ENCODE data around the gene RYR2. TPM values are rescaled to one million over a fixed set of nuclear protein-coding genes. Genes with fewer than 3 reads are reported as not detected.
A peak's percentile ranks its signal among the peaks of the same experiment; 100 is the strongest.

RYR2 gene
- total RNA-seq, 1 experiment from 2014 or later = 3.4 TPM

DNA sequence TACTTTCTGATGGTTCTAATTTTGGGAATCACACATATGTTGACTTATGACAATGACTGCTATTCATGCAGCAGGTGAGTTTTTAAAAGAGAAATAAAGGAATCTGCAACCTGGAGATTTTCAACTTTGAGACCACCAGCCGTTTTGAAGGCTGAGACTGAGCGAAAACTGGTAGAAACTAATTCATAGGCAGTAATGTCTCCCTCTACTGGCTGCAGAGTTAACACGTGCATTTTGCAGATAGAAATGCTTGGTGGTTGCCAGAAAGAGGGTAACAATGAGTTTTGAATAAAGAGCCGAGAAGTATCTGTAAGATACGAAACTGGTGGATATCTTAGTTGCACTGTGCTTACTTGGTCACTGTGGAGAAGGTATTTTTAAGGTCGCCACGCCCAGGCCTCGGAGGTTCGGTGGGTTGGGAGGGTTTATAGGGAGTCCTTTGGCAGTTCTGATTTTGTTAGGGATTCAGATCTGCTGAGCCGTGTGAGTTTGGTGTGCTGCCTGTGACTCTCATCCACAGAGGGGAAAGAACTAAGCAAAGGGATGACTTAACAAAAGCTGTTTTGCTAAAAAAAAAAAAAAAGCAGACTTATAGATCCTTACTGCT lies 83.0 kb downstream of the RYR2 start:
- H3K79me2 ChIP-seq (ENCODE audit: insufficient read depth, low read length) = no peaks in the 10 kb centered on the region
- DNase-seq = no peak
- TF ChIP-seq, protein P1, sequence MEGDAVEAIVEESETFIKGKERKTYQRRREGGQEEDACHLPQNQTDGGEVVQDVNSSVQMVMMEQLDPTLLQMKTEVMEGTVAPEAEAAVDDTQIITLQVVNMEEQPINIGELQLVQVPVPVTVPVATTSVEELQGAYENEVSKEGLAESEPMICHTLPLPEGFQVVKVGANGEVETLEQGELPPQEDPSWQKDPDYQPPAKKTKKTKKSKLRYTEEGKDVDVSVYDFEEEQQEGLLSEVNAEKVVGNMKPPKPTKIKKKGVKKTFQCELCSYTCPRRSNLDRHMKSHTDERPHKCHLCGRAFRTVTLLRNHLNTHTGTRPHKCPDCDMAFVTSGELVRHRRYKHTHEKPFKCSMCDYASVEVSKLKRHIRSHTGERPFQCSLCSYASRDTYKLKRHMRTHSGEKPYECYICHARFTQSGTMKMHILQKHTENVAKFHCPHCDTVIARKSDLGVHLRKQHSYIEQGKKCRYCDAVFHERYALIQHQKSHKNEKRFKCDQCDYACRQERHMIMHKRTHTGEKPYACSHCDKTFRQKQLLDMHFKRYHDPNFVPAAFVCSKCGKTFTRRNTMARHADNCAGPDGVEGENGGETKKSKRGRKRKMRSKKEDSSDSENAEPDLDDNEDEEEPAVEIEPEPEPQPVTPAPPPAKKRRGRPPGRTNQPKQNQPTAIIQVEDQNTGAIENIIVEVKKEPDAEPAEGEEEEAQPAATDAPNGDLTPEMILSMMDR (conservative IDR thresholded peaks at IDR 0.05) = peak; percentile 84
- H3K27me3 Mint-ChIP-seq (ENCODE audit: low read depth) = no peaks in the 10 kb centered on the region
- peaks cover 18 to 30% (median 22%) of the 10 kb centered on the region in 3 experiments for H3K36me3 Mint-ChIP-seq (ENCODE audit: insufficient read depth in 1 of 3, low read depth in 3 of 3)
- no peak overlapping the region for H4K8ac ChIP-seq (replicated peaks; ENCODE audit: insufficient read length, low read depth, low read length)
- H2BK120ac ChIP-seq (ENCODE audit: low read depth, low read length, poor library complexity, severe bottlenecking) = no peak overlapping the region
- peaks cover 21 to 27% of the 10 kb centered on the region in 2 experiments for H3K9me3 Mint-ChIP-seq
- no peak overlapping the region for H3K9ac ChIP-seq (ENCODE audit: extremely low read depth, insufficient read length, low read length)
- no peak overlapping the region for H4K5ac ChIP-seq (ENCODE audit: insufficient read length, low read depth, low read length)
- H2AK5ac ChIP-seq (ENCODE audit: insufficient read length, low read length) = no peak overlapping the region
- no peaks in the 10 kb centered on the region for H3K79me1 ChIP-seq (ENCODE audit: insufficient read depth, low read depth, low read length, poor library complexity, severe bottlenecking)
- H3K23ac ChIP-seq (ENCODE audit: insufficient read length, low read depth, low read length) = no peak overlapping the region
- H3K56ac ChIP-seq (ENCODE audit: insufficient read length, low read depth, low read length) = no peak overlapping the region
- H2BK15ac ChIP-seq (ENCODE audit: low read depth, low read length) = no peak overlapping the region
- H3K27ac ChIP-seq (ENCODE audit: insufficient read length, low read depth, low read length) = no peak overlapping the region
- H3K4me2 ChIP-seq (ENCODE audit: insufficient read depth, insufficient read length, low read length) = no peak overlapping the region
- H3K4me1 ChIP-seq (ENCODE audit: insufficient read depth, low read length) = no peaks in the 10 kb centered on the region
- no peak overlapping the region for H3K18ac ChIP-seq (ENCODE audit: insufficient read length, low read depth, low read length)
- no peak overlapping the region for H4K91ac ChIP-seq (ENCODE audit: insufficient read length, low read depth, low read length)
- H3K23me2 ChIP-seq (ENCODE audit: insufficient read length, low read depth, low read length, poor library complexity, severe bottlenecking) = no peaks in the 10 kb centered on the region
- no peak overlapping the region for H3K4ac ChIP-seq (ENCODE audit: low read depth, low read length)
- H2BK5ac ChIP-seq (ENCODE audit: insufficient read length, low read length) = no peak overlapping the region
- H3K4me1 Mint-ChIP-seq = peaks cover 2 to 7% of the 10 kb centered on the region in 2 experiments; a peak in 3 of 4 replicates
- no peaks in the 10 kb centered on the region for H4K20me1 ChIP-seq (ENCODE audit: control insufficient read depth, insufficient read depth, insufficient read length)
- no peak overlapping the region for H2BK20ac ChIP-seq (ENCODE audit: low read depth, low read length, poor library complexity, severe bottlenecking)
- H3T11ph ChIP-seq (ENCODE audit: low read length) = no peak overlapping the region
- no peak overlapping the region for H3K14ac ChIP-seq (ENCODE audit: insufficient read depth, low read length)
- no peak overlapping the region for H2BK12ac ChIP-seq (ENCODE audit: insufficient read length, low read depth, low read length)
- H3K9me3 ChIP-seq (ENCODE audit: control insufficient read depth, low read depth, low read length) = no peaks in the 10 kb centered on the region
- no peaks in the 10 kb centered on the region for H3K27me3 ChIP-seq (ENCODE audit: insufficient read depth, low read length)
- no peak overlapping the region for H2AFZ ChIP-seq (ENCODE audit: low read length)
- no peak overlapping the region for H3K27ac Mint-ChIP-seq
- WGBS (ENCODE audit: extremely low coverage, insufficient read length, low lambda C conversion rate) = no CpG with 5 or more reads among the region's 10 CpGs
- no peak overlapping the region for H3K4me3 Mint-ChIP-seq
